Activated naive CD4-positive, alpha-beta T cell treated with anti-CD3 and anti-CD28 coated beads, Interleukin-2, amount 50 U/mL, for 16 hours (primary cell): ENCODE measurements around the gene HNRNPL.
"Not testable (repeated sequence)": the region's sequence is repeated elsewhere in the genome, so short reads cannot be mapped to it uniquely, and the experiment has no call there.

ENCODE experiments used
- DNase-seq: peaks from one replicate; pipeline ENCODE4 v3.0.0-alpha.2; 2020

HNRNPL gene

DNA sequence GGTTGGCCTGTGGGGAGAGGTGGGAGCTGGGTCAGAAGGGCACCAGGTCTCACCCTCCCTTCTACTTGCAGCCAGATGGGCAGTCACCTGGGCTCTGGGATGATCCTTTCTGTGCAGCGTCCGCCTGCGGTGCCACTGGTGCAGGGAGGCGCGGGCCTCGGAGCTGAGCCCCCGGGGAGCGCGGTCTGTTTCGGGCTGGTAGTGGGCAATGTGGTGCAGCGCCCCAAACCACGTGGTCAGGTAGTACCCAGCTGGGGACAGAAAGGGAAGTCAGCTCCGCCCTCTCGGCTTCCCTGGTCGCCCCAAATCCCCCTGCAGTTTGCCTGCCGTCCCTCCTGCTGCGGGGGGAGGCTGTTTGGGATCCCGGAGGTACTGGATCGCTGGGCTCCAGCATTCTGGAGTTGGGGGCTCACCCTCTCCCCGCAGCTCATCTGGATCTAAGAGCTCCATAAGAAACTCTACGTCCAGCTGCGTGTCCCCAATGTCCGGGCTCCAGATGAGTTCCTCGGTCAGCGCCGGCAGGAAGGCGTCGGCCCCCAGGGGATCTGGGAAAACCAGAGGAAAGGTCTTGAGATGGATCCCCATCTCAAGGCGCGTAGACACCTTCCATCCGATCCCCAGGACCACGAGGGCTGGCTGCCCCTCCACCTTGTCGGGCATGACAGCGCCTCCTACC lies 19.5 kb upstream of the HNRNPL start:
- no peak for DNase-seq

DNA sequence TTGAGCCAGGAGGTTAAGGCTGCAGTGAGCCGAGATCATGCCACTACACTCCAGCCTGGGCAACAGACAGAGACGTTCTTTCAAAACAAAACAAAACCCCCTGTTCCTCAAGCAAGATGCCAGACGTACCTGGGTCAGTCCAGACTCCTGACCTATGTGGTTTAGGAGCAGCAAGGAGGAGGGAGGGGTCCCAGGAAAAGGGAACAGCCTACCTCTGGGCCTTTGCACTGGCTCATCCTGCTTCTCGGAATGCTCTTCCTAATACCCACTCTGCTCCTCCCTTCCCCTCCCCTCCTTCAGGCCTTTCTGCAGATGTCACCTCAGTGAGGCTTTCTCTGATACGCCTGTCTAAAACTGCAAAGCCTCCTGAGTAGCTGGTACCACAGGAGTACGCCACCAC lies 18.8 kb upstream of the HNRNPL start:
- no peak for DNase-seq

DNA sequence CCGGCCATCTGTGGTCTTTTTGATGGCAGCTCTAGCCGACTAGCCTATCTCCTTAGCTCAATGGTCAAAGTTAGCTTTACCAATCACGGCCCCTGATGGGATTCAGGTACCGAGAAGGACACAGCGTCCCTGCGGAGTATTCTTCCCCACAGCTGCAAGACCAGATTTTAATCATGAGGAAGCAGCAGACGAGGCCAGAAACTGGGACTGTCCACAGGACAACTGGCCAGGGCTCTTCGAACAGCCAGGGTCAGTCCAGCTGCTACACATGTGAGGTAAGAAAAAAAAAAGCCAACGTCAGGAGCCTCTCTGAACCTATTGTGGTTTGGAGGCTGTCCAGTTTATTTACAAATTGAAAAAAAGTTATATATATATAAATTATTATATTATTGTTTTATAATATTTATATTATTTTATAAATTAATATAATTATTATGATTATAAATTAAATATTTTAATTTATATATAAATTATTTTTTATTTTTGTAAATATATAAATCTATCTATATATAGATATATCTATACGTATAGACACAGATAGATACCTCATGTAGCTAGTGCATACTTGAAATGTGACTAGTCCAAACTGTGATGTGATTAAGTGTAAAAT lies 17.5 kb upstream of the HNRNPL start:
- no peak for DNase-seq

DNA sequence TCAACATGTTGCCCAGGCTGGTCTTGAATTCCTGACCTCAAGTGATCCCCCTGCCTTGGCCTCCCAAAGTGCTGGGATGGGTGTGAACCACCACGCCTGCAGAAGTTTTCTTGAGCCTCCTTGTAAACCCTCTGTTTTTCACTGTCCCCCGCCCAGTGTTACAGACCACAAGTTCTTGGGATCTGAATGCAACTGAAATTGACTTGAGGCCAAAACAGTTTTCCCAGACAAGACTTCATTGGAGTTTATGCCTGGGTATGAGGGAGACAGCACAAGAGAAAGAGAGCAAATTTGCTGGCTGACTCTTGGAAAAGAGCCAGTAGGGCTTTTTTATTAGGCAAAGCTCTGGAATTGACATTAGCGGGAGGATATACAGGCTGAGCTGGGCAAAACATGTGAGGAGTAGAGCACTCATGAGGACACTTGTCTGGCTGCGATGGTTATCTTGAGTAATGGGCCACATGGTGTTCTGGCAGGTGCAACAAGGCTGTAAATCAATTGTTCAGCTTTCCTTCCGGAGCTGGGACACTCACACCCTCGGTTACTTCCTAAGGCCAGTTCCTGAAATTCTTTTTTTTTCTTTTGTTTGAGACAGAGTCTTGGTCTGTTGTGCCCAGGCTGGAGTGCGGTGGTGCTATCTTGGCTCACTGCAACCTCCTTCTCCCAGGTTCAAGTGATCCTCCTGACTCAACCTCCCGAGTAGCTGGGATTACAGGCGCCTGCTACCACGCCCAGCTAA lies 12.7 kb upstream of the HNRNPL start:
- DNase-seq = no peak

DNA sequence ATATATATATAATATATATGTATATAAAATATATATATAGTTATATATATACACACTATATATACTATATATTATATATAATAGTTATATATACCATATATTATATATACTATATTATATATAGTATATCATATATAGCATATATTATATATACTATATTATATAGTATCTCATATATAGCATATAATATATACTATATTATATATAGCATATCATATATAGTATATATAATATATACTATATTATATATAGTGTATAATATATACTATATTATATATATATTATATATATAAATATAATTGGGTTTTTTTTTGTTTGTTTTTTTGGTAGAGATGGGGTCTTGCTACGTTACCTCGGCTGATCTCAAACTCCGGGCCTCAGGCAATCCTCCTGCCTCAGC lies 11.6 kb upstream of the HNRNPL start:
- DNase-seq = no peak

DNA sequence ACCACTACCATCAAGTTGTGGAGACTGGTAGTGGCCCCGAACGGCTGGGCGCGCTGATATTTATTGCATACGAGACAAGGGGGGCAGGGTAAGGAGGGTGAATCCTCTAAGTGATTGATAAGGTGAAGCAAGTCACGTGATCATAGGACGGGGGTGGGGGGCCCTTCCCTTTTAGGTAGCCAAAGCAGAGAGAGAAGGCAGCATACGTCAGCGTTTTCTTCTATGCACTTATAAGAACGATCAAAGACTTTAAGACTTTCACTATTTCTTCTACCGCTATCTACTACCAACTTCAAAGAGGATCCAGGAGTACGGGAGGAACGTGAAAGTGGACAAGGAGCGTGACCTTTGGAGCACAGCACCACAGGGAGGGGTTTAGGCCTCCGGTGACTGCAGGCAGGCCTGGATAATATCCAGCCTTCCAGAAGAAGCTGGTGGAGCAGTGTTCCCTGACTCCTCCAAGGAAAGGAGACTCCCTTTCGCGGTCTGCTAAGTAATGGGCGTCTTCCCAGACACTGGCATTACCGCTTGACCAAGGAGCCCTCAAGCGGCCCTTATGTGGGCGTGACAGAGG lies 9.9 kb upstream of the HNRNPL start:
- not testable (repeated sequence) for DNase-seq

DNA sequence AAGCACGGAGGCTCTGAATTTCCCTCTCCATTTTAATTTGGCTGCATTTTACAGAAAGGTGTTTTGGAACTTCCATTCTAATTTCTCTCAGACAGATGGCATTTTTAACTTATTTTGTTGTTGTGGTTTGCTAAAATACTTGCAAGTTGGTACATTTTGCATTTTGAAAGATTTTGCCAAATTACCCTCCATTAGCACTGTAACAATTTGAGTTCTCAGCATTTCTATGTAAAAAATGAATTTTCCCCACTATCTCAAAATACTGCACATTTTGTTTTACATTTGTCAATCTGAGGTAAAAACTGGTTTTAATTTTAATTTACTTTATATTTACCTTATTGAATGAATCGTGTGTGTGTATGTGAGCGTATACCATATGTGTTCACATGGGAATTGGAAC lies 7.0 kb upstream of the HNRNPL start:
- no peak for DNase-seq

DNA sequence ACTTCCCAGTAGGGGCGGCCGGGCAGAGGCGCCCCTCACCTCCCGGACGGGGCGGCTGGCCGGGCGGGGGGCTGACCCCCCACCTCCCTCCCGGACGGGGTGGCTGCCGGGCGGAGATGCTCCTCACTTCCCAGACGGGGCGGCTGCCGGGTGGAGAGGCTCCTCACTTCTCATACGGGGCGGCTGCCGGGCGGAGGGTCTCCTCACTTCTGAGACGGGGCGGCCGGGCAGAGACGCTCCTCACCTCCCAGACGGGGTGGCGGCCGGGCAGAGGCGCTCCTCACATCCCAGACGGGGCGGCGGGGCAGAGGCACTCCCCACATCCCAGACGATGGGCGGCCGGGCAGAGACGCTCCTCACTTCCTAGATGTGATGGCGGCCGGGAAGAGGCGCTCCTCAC lies 6.0 kb upstream of the HNRNPL start:
- DNase-seq = not testable (repeated sequence)

DNA sequence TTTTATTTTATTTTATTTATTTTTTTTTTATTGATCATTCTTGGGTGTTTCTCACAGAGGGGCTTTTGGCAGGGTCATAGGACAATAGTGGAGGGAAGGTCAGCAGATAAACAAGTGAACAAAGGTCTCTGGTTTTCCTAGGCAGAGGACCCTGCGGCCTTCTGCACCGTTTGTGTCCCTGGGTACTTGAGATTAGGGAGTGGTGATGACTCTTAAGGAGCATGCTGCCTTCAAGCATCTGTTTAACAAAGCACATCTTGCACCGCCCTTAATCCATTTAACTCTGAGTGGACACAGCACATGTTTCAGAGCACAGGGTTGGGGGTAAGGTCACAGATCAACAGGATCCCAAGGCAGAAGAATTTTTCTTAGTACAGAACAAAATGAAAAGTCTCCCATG lies 5.2 kb upstream of the HNRNPL start:
- DNase-seq = not testable (repeated sequence)

DNA sequence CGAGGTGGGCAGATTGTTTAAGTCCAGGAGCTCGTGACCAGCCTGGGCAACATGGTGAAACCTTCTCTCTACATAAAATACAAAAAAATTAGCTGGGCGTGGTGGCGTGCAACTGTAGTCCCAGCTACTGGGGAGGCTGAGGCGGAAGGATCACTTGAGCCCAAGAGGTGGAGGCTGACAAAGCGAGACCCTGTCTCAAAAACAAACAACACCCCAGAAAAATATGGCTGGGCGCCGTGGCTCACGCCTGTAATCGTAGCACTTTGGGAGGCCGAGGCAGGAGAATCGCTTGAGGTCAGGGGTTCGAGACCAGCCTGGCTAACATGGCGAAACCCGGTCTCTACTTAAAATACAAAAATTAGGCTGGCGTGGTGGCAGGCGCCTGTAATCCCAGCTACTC lies 3.4 kb upstream of the HNRNPL start:
- no peak for DNase-seq

DNA sequence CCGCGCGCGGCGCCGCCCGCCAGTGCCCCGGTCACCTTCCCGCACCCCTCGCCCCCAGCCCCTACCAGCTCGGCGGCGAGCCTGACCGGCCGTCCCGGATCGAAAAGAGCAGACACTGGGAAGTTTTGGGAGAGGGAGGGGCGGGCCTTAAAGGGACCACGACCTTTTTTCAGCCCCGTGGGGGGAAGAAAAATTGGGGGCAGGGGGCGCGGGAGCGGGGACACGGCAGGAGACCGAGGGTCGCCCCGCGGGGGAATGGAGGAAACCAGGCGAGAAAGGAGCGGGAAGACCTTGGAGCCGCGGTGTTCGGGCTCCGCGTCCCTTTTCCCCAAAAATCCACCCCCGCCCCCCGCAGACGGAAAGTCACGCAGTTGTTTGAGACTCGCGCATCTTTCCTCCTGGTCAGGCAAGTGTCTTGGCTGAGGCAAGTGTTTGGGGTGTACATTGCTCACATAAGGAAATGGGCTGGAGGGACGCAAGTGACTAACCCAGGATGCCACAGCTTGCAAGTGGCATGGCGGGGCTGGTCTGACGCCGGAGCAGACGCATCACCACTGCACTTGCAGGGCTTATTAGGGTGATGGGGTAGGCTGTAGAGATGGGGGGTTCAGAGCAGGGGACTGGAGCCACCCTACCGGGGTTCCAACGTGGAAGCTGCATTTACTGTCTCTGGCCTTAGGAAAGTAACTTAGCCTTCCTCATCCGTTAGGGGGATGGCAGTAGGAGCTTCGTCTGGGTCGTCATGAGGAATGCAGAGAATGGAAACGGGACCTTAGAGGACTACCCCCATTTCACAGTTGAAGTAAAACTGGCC lies 2.7 kb upstream of the HNRNPL start:
- peak; percentile 60 for DNase-seq

DNA sequence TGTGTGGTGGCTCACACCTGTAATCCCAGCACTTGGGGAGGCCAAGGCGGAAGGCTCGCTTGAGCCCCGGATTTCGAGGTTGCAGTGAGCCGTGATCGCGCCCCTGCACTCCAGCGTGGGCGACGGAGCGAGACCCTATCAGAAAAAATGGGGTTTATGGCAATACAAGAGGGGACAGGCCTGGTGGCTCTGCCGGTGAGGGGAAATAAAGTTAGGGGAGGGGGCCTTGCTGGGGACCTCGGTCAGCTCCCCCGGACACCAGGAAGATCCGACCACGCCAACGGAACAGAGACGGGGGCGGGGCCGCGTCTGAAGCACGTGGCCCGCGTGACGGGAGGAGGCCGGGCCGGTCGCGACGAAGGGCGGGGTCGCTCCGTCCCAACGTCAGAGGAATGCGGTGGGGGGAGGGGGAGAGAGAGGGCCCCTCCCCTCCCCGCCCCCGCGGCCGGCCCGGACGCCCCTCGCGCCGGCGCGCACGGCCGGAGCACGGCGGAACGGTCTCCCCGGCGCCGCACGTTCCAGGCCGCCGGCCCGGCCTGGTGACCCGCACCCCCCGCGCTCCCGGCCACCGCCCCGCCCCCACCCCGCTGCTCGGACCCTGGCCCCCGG lies 1.9 kb upstream of the HNRNPL start:
- DNase-seq = peak; percentile 91

DNA sequence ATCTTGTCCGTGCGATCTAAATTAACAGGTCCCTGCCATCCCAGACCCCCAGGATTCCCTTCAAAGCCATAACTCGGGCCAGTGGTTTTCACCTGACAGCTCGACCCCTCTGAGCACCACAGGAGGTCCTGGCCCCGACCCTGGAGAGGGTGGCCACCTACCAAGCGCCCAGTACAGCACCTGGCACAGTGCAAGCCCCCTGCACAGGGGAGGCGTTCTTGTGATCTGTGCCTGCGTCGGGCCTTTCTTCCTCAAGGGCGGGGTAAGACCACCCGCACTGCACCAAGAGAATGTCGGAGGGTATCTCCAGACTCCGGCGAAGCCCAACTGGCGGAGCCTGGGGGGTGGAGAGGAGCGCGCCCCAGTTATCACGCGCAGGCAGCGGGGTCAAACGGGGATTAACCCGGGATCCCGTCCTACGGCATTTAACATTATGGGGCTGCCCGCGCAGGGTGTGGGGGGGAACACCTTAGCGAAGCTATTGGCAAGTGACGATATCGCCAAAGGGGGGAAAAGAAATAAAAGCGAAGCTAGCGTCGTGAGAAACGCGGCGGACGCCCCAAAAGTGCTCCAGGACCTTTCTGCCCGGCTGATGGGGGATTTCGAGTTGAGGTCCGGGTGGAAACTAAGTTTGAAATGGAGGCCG lies 1.3 kb upstream of the HNRNPL start:
- peak; percentile 43 for DNase-seq

DNA sequence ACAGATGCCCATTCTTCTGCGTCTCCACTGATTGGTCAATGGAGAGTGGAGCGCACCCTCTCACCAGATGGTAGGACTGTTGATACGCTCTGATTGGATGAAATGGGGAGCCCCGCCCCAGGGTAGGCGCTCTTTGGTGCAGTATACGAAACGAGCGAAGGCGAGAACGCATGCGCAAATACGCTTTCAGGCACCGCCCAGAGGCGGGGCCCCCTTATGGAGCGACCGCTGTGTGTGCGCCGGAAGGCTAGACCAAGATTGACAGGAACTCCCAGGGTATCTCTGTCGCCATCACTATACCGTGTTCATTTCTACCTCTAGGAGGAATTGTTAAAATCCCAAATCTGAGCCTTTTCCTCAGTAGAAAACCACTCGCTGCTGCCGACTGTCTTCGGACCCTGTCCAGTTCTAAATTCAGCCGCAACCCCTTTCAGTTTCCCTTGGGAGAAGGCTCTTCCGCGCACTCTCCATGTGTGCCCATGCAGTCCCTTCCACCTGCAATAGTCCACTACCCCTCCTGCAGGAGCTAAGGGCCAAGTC lies 720 bp upstream of the HNRNPL start:
- DNase-seq = no peak

DNA sequence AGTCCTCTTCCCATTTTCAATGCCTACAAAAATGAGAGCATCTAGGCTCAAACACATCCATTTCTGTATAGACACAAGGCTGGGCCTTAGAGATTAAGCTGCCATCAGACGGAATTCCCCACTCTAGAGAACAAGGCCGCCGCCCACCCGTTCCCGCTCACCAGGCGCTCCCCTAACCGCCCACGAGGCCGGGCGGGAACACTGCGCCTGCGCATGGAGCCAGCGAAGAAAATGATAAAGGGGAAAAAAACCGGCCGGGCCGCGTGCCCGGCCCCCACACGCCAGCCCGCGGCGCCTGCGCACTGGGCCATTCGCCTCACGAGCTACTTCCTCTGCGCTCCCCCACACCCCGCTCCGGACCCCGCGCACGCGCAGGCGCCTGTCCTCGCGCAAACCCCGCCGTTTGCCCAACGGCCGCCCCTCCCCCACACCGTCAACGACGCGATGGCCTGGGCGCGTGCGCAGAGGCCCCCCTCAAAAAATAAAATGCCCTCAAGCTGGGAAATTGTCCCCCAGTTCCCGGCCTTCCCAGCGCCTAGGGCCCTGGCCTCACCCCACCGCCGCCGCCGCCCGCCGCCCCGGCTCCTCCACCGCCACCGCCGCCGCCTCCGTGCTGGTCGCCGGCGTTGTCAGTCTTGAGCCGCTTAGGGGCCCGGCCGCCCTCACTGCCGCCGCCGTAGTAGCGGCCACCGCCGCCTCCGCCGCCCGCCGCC lies 483 bp downstream of the HNRNPL start:
- peak; percentile 99 for DNase-seq

DNA sequence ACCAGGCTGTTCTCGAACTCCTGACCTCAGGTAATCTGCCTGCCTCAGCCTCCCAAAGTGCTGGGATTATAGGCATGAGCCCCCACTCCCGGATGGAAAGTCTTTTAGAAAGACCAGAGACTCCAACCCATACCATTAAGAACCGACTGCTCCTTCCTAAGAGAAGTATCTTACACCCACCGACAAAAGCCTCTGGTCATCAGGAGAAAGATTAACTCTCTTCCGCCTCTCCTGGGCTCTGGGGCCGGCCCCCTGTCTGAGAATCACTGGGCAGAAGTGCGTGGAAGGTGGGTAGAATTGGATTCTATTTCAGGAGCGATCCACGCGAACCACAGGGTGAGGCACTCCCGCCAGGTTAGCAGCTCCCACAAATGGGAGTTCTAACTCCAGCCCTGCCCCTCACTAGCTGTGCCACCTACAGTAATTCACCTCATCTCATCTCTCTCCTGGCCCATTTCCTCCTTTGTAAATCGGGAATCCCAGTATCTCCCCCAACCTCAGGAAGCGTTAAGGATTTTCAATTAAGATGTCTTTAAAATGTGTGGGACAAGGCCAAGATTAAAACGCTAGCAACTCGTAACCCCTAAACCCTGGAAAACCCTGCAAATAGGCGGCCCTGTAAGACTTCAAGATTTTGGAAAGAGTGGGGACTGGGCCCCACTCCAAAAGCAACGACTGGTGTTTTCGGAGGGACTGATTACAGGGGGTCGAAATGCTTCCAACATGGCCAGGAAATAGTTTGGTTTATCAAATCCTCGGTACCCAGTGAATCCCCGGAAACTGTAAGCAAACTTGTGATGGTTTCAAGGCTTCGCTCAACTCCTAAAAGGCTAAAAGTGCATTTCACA lies 1.3 kb downstream of the HNRNPL start:
- no peak for DNase-seq

DNA sequence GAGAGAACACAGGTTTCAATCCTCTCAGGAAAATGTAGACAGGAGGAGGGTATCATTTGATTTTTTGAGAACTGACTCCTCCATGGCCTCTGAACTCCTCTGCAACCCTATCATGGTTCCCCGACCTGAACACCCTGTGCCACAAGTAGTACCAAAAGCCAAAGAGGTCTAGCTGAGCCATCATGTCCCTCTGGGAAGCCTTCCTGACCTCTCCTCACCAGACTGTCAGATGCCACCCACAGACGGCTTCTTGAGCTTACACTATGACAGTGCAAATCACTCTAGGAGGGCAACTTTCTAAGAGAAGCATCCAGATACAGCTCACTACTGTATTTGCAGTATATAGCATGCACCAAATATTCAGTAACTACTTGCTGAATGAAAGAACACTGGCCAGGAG lies 3.7 kb downstream of the HNRNPL start:
- DNase-seq = no peak

DNA sequence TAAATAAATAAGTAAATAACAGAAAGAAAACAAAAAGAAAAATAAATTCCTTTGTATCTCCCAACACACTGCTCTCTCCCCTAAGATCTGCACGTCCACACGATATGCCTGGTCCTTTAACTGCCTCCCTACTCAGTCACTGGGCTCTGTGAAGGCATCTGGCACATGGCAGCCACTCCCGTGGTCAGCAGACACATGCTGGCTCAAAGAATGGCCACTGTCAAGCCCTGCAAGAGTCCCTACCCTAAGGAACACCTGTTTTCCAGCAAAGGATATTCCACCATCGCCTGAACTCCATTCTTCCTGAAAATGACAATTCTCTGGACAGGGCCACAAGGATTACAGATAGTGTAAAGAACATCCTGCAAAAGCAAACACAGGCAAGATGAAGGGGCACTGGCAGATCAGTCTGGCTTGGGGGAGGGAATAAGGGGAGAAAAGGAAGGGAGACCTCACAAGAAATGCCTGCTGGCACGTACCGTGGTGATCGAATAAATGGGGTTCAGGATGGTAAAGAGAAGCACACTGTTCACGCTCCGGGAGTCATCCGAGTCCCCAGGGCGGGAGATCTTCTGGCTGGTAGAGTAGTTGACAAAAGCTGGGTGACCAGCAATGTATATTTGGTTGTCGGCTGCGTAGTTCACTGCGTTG lies 4.3 kb downstream of the HNRNPL start:
- DNase-seq = no peak

DNA sequence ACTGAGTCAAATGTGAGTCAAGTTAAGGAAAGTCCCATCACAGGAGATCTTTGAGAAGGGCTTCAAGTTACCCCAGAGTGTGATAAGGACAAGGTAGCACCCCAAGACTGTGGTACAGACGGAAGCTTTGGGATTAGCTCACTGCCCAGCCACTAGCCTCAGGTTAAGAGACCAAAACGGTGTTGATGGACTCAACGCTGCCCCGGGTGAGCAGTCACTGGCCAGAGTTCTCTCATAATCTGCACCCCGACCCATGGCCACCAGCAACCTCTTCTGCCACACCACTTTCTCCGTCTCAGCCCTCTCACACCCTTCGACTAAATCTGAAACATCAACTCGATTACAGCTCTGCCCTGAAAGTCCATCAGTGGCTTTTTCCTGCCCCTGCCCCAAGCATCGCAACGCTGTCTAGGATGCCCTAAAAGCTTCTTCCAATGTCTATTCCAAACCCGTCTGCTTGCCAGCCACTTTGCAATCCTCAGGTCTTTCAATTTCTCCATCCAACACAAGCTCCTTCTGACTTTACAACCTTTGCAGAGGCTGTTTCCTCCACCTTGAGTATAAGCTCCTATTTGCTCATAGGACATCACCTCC lies 5.6 kb downstream of the HNRNPL start:
- DNase-seq = no peak
